HG03457 (cell line): ENCODE data around the gene ARFGAP1.
"Not testable (repeated sequence)": the region's sequence is repeated elsewhere in the genome, so short reads cannot be mapped to it uniquely, and the experiment has no call there.

ENCODE experiments used
- ATAC-seq: cut with Tn5 transposase; IDR thresholded peaks from one replicate; pipeline ENCODE4 v1.9.1; 2021; ENCODE audit warnings: moderate number of reproducible peaks; ENCODE audit not compliant: unreplicated experiment

Gene ARFGAP1

DNA sequence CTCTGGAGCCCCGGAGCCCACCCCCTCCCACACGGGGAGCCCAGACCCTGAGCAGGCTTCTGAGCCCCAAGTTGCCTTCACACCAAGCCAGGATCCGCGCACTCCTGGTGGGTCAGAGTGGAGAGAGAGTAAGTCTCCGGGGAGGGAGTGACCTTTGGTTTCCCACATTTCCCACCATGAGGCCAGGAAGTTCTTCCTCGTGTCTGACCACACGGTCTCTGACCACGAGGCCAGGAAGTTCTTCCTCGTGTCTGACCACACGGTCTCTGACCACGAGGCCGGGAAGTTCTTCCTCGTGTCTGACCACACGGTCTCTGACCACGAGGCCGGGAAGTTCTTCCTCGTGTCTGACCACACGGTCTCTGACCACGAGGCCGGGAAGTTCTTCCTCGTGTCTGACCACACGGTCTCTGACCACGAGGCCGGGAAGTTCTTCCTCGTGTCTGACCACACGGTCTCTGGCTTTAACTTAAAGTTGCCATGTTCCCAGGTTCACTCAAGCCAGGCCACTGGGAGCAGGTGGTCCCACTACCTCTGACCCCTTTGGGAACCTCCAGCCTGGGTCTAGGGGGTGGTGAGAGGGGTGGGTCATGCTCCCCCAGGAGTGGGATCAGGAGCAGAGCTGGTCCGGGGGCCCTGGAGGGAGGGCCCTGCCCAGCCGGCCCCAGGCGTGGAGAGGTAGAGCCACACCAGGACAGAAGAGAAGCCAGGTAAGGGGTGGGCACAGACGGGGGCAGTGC, 33.5 kb downstream of the ARFGAP1 start:
- not testable (repeated sequence) for ATAC-seq

DNA sequence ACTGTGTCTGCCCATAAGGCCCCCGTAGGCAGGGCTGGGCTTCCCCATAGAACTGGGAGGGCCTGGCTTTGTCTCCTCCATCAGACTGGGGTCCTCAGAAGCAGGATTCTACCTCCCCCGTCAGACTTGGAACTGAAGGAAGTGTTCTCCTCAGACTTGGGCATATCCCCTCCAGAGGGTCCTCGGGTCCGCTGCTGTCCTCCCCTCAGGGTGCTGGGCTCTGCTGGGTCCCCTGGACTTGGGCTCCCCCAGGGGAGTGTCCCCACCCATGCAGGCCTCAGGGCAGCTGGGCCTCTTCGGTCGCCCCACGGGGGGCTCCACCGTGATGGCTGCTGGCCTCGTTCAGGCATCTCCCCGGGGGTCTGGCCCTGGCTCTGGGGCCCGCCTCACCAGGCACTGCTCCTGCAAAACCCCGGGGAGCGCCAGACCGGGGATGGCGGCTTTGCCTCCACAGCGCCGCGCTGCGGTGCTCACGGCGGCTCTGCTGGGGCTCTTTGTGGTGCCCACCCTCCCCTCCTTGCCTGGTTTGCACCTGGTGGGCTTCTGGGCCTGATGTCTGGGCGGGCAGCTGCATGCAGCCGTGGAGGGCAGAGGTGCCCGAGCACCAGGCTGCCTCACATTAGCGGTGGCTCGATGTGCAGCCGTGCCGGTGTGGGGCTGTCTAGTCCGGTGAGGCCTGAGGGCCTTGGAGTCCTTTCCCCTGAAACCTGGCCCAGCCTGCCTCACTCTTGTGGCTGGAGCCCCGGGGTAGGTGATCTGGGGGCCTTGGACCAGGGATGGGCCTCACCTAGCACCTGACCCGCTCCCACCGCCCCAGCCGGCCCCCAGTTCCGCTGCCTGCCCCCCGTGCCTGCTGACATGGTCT, 34.3 kb downstream of the ARFGAP1 start:
- ATAC-seq: no peak

DNA sequence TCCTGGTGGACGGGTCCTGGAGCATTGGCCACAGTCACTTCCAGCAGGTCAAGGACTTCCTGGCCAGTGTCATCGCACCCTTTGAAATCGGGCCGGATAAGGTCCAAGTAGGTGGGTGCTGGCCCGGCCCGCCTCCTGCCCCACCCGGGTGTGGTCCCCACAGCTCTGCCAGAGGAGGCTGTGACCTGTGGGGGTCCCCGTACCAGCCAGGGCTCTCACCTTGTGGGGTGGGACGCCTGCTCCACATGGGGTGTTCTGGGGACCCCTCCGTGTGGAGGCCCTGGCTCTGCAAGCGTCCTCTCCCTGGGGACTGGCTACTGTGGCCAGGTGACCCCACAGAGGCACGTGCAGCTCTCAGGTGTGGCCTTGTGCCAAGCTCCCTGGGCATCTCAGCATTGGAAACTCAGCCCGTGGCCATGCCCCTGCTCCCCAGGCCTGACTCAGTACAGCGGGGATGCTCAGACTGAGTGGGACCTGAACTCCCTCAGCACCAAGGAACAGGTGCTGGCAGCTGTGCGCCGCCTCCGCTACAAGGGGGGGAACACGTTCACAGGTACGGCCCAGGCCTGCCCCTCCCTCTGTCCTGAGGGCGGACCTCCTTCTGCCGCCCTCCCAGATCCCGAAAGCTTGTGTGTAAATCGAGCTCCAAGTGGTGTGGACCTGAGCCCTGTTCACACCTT, 35.1 kb downstream of the ARFGAP1 start:
- no peak for ATAC-seq

DNA sequence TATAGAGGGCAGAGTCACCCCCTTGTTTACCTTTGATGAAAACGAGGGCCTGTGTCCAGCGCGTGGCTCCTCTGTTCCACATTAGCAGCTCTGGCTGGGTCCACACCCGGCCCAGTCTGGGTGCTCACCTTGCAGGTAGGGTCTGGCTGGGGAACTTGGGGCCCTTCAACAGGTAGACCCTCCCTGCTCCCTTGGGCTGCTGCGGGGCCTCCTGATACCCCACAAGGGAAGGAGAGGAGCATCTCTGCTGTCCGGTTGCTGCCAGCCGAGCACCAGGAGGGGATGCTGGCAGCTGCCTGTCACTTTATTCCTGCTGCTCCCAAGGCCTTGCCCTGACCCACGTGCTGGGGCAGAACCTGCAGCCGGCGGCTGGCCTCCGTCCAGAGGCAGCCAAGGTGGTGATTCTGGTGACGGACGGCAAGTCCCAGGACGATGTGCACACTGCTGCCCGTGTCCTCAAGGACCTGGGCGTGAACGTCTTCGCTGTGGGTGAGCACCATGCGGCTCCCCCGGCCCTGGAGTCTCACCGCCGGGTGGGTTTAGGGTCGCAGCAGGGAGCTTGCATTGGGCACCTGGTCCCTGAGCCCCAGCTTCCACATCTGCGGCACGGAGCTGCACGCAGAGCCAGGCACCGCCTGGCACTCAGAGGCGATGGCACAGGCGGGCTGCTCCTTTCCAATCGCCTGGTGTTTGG, 35.8 kb downstream of the ARFGAP1 start:
- ATAC-seq: no peak

DNA sequence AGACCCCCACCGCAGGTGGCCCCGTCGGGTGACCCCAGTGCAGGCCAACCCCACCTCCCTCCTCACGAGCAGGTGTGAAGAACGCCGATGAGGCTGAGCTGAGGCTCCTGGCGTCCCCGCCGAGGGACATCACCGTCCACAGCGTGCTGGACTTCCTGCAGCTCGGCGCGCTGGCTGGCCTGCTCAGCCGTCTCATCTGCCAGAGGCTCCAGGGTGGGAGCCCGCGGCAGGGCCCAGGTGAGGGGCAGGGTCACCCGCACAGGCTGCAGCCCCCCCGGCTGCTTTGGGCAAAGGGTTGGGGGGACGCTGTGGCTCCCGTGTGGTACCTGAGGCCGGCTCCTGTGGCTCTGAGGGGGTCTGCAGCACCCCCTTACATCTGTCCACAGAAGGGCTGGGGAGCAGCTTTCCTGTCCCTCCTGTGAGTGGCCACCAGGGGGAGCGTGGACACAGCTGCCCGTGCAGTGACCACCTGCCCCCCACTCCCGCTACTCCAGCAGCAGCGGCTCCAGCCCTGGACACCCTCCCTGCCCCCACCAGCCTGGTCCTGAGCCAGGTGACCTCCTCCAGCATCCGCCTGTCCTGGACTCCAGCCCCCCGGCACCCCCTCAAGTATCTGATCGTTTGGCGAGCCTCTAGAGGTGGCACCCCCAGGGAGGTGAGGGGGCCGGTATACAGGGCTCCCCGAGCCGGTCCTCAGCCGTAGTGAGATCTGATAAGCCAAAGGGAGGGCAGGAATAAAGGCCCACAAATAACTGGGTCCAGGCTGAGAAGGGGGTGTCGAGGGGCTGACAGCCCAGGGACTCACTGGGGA, 36.9 kb downstream of the ARFGAP1 start:
- ATAC-seq: no peak

DNA sequence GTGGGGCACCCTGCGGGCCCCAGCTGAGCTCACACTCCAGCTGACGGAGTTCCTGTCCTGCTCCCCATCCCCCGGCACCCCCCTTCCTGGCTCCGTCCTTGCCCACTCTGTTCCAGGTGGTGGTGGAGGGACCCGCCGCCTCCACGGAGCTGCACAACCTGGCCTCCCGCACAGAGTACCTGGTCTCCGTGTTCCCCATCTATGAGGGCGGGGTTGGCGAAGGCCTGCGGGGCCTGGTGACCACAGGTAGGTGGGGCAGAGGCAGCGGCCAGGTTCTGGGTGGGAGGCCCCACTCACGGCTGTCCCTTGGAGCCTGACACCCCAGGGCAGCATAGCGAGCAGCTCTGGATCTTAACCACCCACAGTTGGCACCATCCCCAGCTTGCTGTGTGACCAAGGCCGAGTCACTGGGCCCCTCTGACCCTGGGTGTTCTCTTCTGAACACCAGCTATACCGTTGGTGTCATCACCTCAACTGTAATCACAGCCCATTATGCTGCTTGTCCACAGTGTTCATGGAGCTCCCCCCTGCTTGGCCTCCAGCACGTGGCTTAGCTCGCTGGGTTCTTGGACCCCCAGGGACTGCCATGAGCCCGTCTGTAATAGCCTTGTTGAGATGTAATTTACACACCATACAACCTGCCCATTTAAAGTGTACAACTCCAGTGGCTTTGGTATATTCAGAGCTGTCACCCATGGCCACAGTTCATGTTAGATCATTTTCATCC, 37.8 kb downstream of the ARFGAP1 start:
- no peak for ATAC-seq

DNA sequence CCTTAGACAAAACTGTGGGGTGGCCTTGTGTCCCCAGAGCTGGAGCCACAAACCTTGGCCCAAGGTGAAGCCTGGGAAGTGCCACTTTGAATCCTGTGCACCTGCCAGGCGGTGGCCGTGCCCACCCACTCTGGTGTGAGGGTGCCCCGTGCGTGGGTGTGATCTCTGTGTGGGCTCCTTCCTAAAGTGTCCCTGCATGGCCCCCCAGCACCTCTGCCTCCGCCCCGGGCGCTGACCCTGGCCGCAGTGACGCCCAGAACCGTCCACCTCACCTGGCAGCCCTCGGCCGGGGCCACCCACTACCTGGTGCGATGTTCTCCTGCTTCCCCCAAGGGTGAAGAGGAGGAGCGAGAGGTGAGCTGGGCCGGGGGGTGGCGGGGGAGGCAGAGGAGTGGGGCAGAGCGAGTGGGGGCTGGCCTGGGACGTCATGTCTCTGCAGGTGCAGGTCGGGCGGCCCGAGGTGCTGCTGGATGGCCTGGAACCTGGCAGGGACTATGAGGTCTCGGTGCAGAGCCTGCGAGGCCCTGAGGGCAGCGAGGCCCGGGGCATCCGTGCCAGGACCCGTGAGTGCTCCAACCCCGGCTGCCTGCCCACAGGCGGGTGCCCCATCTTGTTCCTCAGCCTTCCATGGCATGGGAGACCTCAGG, 38.7 kb downstream of the ARFGAP1 start:
- ATAC-seq: no peak

DNA sequence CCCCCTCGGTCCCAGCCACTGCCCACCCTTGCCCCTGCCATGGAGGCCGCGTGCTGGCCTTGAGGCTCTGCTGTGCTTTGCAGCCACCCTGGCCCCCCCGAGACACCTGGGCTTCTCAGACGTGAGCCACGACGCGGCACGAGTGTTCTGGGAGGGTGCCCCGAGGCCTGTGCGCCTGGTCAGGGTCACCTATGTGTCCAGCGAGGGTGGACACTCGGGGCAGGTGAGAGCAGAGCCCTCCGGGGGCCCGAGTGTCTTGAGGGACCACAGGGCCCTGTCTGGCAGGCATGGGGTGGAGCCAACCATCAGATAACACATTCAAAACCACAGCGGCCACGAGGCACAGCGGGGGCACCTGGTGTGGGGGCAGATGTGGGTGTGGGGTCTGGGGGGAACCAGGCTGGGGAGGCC, 39.2 kb downstream of the ARFGAP1 start:
- no peak for ATAC-seq

DNA sequence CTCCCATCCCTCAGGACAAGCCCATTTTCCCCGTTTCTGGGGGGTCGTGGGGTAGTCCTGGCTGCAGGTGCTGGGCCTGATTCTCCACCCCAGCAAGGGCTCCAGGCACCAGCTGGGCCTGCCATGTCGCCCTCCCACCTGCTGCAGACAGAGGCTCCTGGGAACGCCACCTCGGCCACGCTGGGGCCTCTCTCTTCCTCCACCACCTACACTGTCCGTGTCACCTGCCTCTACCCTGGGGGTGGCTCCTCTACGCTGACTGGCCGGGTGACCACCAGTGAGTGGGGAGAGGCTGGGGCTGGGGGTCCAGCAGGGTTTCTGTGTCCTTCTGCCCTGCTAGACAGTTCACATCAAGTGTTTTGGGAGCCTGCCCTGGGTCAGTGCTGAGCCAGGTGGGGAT, 39.7 kb downstream of the ARFGAP1 start:
- ATAC-seq: no peak

DNA sequence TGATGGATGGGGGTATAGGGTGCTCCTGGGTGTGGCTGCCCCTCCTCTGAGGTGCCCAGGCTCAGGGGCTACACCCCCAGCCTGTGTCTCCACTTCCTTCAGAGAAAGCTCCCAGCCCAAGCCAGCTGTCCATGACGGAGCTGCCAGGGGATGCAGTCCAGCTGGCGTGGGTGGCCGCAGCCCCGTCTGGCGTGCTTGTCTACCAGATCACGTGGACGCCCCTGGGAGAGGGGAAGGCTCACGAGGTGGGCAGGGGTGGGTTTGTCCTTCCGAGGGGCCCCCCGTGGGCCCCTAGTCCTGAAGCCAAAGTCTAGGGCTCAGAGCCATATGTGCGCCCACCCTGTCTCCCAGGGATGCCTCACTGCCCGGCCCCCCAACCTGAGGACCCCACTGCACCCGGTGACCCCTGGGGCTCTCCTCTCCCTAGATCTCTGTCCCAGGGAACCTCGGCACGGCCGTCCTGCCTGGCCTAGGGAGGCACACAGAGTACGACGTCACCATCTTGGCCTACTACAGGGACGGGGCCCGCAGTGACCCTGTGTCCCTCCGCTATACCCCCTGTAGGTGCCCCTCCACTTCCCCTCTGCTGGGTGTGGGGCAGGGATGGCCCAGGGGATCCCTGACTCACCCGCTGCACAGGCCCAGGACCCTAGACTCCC, 40.2 kb downstream of the ARFGAP1 start:
- ATAC-seq: no peak

DNA sequence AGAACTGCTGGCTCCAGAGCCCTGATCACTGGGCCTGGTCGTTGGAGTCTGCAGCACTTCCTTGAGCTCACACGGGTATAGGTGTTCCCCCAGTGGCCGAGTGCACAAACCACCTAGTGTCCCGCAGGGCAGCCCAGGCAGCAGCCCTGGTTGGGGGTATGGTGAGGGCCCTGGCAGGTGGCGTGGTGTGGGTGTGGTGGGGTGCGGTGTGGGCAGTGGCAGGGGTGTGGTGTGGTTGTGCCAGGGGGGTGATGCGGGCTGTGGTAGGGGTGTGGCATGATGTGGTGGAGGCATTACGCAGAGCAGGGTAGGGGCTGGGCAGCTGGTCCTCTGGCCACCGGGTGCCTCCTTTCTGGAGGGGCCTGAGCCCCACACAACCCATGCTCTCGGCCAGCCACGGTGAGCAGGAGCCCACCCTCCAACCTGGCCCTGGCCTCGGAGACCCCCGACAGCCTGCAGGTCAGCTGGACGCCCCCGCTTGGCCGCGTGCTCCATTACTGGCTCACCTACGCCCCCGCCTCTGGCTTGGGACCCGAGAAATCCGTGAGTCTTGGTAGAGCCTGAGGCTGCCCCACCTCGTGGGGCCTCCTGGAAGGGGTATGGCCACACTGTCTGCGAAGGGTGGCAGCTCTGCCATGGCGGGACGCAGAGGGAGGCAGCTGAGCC, 40.9 kb downstream of the ARFGAP1 start:
- no peak for ATAC-seq

DNA sequence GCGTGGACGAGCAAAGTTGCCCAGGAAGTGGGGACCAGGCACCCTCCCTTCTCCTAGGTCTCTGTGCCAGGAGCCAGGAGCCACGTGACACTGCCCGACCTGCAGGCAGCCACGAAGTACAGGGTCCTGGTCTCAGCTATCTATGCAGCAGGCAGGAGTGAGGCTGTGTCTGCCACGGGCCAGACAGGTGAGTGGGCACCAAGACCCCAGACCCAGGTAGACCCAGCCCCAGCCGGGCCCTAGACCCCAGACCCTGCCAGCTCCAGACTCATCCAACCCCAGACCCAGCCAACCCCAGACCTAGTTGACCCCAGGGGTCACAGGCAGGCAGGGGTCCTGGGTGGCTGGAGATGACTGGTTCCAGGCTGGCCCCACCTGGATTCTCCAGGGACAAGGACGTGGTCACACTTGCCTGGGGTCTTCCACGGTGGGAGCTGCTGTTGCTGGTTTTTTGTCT, 41.4 kb downstream of the ARFGAP1 start:
- no peak for ATAC-seq

DNA sequence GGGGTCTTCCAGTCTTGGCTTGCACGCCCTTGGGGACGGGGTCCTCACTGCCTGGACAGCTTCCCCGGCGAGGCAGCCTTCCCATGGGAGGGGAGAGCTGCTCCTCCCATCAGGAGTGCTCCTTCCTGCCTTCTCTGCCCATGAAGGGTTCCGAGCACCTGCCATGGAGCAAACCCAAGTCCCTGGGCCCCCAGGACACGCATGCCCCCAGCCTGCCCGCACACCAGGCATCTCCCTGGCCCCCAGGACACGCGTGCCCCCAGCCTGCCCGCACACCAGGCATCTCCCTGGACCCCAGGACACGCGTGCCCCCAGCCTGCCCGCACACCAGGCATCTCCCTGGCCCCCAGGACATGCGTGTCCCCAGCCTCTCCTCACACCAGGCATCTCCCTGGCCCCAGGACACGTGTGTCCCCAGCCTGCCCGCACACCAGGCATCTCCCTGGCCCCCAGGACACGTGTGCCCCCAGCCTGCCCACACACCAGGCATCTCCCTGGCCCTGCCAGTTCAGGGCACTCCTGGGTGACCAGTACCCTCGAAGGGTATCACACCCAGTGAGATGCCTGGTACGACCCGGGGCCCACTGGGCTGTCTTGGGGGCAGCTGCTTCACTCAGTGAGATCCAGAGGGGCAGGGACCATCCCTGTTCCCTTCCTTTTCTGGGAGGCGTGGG, 42.1 kb downstream of the ARFGAP1 start:
- ATAC-seq: no peak

DNA sequence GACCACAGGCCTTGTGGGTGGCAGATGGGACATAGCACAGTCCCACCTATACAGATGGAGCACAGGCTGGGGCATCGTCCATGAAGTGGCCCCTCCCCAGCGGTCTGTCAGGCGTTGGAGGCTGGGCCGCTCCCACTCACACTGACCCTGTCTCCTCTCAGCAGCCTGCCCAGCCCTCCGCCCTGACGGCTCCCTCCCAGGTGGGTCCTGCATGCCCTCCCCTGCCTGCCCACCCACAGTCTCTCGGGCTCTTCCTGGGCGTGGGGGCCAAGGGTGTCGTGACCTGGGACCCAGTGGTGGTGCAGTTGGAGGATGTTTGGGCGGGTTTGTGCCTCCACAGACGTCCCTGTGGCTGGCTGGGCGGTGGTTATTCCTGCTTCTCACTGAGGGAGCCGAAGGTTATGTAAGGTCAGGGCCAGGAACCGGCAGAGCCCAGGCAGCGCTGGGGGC, 42.7 kb downstream of the ARFGAP1 start:
- ATAC-seq: no peak

DNA sequence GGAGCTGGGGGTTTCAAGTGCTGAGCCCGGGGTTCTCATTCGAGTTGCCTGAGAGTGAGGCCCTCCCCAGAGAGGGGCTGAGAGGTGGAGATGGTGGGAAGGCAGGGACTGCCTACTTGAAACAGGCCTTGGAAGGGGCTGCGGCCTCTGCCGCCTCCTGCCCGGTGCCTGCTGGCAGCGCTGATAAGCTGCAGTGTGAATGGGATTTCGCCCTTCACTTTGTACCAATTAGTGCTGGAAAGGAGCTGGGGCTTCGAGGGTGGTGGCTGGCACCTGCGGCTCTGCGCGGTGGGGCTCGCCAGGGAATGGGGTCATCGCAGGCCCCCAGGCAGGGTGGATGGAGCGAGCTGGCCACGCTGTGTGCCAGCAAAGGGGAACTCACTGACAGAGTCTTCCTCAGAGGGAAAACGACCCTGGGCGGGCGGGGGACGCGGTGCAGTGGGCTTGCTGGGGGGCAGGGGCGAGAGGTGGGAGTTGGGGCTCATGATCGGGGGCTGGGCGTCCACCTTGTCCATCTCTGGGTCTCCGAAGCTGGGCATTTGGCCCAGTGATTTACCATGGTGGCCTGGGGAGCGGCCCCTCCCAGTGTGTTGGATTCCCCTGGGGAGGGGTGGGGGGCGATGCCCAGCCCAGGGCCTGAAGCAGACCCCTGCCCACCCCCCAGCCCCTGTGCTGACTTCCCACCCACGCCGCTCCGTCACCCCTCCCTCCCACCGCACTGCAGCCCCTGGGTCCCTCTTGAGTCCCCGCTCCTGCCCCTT, 43.3 kb downstream of the ARFGAP1 start:
- ATAC-seq: no peak

DNA sequence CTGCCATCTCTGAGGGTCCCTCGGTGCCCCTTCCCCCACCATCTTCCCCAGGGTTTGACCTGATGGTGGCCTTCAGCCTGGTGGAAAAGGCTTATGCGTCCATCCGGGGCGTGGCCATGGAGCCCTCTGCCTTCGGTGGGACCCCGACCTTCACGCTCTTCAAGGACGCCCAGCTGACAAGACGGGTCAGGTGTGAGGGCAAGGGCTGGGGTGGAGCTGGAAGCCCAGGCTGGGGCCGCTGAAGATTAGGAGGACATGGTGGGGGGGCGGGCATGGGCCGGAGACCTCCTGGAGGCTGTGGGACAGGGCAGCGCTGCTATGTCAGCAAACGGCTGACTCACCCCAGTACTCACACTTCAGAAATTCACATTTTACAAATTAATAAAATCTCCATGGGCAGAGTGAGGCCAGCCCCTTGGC, 43.9 kb downstream of the ARFGAP1 start:
- ATAC-seq: no peak

DNA sequence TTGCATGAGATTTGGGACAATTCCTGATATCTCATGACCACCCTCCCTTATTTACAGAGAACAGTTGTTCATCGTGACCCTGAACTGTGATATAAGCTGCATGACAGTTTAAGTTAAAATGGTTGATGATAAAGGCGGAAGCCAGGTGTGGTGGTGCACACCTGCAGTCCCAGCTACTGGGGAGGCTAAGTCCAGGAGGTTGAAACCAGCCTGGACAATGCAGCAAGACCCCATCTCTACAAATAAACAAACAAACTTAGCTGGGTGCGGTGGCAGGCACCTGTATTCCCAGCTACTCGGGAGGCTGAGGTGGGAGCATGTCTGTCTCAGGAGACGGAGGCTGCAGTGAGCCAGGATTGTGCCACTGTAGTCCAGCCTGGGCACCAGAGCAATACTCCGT, 44.4 kb downstream of the ARFGAP1 start:
- ATAC-seq: no peak
